CD4-positive, alpha-beta T cell treated with Interleukin-2 at 100 ng/mL for 4 hours (primary cell): ENCODE data around the gene EIF4E1B.
"Not testable (repeated sequence)": the region's sequence is repeated elsewhere in the genome, so short reads cannot be mapped to it uniquely, and the experiment has no call there.

Source experiments
- DNase-seq: peaks from one replicate; pipeline ENCODE4 v3.0.0-alpha.2; 2020; ENCODE audit warnings: low spot score

The EIF4E1B gene

DNA sequence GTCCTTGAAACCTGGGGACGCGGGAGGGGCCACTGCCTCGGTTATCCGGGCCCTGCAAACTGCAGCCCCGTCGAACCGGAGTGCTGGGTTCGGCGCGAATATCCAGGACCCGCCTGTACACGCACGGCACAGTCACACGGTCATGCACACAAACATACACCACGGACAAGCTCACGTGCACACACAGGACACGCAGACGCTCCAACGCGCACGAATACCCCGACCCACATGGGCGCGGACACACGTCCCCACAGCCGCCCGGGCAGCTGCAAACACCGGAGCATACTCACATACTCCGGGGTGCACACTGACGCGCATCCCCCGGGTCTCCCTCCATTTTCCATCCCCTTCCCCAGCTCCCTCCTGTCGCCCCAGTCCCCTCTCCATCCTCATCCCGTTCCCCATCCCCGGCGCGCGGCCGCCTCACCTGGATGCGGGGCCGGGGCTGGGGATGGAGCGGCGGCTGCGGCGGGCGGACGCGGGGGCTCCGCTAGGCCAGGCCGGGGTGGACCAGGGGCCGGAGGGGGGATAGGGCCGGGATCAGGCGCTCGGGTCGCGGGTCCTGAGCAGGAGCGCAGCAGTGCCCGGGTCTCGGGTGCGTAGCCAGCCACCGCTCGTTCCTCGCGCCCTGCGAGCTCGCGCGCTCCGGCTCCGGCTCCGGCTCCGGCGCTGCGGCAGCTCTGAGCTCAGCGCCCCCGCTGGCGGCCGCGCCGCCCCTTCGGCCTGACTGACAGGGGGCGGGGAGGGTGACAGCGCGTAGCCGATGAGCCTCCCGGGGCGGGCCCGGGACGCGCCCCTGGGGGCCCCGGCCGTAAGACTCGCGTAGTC lies at the start of gene EIF4E1B, which contains the start of gene SNCB:
Gene EIF4E1B (plus strand): TSS at position 823 of the 828 bp plus-strand sequence. CDS start 12,113 bp downstream, outside the sequence.
Gene SNCB (minus strand): TSS at position 682 of the 828 bp plus-strand sequence. CDS start 880 bp downstream, outside the sequence.
- no peak for DNase-seq

GRCh38 chr5:176581361-176581760 lies 49.1 kb upstream of the EIF4E1B start:
- no peak for DNase-seq

DNA sequence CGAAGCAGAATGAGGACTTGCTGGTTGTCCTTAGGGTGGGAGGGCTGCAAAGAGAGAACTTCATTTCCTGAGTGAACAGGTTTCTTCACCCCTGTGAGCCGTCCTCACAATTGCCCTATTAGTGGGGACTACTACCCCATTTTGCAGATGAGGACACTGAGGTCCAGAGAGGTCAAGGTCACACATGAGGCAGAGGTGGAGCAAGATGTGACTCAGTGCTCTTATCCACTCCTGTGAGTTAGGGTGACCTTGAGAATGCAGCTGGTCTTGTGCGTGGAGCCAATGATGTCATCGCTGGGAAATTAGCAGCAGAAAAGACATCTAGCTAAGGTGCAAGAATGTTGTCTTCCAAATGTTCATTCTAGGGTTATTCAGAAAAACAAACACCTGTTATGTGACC lies 47.4 kb upstream of the EIF4E1B start:
- DNase-seq = no peak

DNA sequence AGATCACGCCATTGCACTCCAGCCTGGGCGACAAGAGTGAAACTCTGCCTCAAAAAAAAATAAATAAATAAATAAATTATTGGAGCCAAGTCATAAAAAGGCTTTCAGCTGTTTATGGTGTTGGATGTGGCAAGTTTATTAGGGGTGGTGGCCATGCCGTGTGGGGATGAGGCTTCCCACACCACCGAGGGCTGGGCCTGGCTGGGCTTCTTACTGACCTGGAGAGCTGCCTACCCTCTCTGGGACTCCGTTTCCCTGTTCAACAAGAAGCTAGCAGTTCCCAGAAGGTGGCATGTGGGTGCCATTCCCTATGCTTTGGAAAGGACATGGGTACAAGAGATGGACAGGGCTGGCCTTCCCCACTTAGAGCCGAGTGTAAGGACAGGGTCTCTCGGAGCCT lies 43.1 kb upstream of the EIF4E1B start:
- DNase-seq = no peak

DNA sequence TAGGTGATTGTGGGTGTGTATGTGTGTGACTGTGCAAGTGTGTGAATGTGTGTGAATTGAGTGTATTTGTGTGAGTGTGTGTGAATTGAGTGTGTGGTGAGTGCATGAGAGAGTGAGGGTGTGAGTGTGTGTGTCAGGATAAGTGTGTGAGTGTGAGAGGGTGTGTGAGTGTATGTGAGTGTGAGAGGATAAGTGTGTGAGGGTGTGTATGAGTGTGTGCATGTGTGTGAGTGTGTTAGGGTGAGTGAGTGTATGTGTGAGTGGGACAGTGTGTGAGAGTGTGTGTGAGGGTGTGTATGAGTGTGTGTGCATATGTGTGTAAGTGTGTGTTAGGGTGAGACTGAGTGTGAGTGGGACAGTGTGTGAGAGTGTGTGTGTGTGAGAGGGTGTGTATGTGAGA lies 42.2 kb upstream of the EIF4E1B start:
- DNase-seq = no peak

GRCh38 chr5:176589039-176589769 lies 41.3 kb upstream of the EIF4E1B start:
- no peak for DNase-seq

GRCh38 chr5:176590035-176590717 lies 40.3 kb upstream of the EIF4E1B start:
- DNase-seq = no peak

DNA sequence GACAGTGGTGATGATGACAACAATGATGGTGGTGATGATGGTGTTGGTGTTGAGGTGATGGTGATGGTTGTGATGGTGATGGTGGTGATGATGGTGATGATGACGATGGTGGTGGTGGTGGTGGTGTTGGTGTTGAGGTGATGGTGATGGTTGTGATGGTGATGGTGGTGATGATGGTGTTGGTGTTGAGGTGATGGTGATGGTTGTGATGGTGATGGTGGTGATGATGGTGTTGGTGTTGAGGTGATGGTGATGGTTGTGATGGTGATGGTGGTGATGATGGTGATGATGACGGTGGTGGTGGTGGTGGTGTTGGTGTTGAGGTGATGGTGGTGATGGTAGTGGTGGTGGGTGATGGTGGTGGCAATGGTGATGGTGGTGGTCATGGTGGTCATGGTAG lies 38.8 kb upstream of the EIF4E1B start:
- not testable (repeated sequence) for DNase-seq

- no peak for DNase-seq
These were observed 37.9 kb upstream of the EIF4E1B start for GRCh38 chr5:176592573-176592972.

- no peak for DNase-seq
These were observed 37.1 kb upstream of the EIF4E1B start for GRCh38 chr5:176593273-176593869.

GRCh38 chr5:176594554-176594953 lies 35.9 kb upstream of the EIF4E1B start:
- DNase-seq = no peak

GRCh38 chr5:176595386-176595943 lies 35.0 kb upstream of the EIF4E1B start:
- DNase-seq = no peak

DNA sequence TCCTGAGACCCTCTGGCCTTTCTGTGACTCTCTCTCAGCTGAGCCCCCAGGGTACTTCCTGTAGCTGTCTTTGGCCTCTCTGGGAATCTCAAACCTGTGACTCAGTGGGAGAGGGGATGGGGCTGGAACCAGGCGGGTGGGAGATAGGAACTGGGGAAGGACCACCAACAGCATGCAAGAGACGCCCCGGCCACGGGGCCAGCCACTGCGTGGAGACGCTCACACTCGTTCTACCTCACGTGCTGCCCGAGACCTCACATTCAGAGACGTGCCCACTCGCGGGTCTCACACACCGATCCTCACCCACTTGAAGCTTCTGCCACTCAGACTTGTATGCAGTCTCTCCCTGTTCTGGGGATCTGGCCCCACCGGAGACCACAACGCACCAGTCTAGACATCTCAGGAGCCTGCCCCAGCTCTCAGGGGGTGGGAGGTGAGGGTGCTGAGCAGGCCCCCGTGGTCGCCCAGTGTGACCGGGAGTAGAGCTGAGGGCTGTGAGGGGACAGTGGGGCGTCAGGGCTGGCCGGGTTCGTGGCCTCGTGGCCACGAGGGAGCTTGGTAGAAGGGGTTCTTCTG lies 34.3 kb upstream of the EIF4E1B start:
- no peak for DNase-seq

- peak; percentile 74 for DNase-seq
These were observed 33.6 kb upstream of the EIF4E1B start for GRCh38 chr5:176596689-176597416.

DNA sequence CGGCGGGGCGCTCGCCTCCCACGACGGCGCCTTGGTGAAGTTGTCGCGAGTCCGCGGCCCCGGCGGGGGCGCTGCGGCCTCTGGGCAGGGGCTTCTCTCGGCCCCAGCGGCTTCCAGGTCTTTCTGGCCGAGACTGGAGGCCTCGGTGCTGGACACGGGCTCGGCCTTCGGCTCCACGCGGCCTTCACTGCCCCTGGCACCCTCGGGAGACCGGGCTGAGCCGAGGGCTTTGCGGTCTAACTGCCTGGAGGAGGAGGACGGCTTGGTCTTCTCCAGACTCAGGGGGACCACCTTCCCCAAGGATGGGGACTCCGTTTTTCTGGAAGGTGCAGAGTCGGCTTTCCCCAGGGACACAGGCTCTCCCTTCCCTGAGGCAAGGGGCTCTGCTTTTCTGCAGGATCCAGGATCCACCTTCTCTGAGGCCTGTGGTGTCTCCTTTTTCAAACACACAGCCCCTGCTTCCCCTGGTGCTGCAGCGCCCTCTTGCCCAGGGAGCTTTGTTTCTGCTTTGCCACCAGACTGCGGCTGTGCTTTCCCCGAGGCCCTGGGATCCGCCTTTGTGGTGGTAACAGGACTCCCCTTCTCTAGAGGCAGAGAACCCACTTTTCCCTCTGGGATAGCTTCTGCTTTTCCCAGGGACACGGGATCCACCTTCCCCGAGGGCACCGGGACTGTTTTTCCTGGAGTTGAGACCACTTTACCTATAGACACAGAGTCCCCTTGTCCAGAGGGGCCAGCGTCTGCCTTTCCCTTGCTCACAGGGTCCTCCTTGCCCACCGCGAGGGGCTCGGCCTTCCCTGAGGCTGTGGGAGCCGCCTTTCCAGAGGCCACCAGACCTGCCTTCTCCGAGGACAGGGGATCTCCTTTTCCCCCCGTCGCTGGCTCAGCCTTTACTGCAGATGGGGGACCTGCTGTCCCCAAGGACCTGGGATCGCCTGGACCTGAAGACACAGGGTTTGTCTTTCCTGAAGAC lies 32.8 kb upstream of the EIF4E1B start:
- DNase-seq = no peak

DNA sequence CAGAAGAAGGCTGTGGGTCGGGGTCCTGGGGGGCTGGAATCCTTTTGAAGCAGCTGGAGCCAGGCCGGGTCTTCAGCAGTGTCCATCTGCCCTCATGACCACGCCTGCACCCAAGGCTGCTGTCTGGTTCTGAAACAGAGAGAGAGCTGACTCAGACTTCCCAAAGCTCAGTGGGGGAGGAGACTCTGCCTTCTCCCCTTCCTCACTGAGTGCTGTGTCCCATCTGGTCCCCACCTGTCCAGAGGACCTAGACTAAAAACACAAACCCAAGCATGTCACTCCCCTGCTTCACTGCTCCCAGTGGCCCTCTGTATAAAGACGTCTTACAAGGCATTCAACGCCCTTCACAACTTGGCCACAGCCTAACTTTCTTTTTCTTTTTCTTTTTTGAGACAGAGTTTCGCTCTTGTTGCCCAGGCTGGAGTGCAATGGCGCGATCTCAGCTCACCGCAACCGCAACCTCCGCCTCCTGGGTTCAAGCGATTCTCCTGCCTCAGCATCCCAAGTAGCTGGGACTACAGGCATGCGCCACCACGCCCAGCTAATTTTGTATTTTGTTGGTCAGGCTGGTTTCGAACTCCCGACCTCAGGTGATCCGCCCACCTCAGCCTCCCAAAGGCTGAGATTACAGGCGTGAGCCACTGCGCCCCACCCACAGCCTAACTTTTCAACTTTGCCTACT lies 30.6 kb upstream of the EIF4E1B start:
- not testable (repeated sequence) for DNase-seq

- no peak for DNase-seq
These were observed 28.5 kb upstream of the EIF4E1B start for GRCh38 chr5:176601901-176602482.

GRCh38 chr5:176603091-176603490 lies 27.4 kb upstream of the EIF4E1B start:
- no peak for DNase-seq

DNA sequence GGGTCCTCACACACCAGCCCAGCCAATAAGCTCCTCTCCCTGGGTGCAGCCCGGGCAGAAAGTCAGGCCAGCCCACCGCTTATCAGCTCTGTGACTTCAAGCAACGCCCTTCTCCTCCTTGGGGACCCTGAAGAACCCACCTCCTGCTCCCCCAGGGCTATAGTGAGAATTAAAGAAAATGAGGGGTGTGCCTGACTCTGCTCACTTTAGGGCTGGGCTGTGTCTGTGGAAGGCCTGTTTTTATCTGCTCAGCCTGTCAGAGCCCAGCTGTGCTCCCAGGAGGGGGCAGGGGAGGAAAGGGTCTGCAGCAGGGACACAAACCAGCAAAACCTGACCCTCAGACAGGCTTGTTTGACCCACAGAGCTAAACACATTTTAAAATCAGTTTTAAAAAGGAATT lies 24.4 kb upstream of the EIF4E1B start:
- DNase-seq = no peak
